CD4-positive, alpha-beta T cell (primary cell): ENCODE measurements around the gene TTC9B. TPM values are rescaled to one million over a fixed set of nuclear protein-coding genes. Genes with fewer than 3 reads are reported as not detected.
"Not testable (repeated sequence)": the region's sequence is repeated elsewhere in the genome, so short reads cannot be mapped to it uniquely, and the experiment has no call there.

Experiments
- ATAC-seq: fragments of 200-7000 bp; cut with Tn5 transposase; one replicate; pipeline ENCODE4 v1.10.0; 2022; ENCODE audit warnings: mild to moderate bottlenecking; ENCODE audit not compliant: poor library complexity
- CTCF ChIA-PET: fragments of 350-600 bp; sonication (Branson Sonifier 250); formaldehyde crosslinking; loops from one replicate; lab custom pipeline; 2021; ENCODE audit warnings: antibody characterized with exemption, inconsistent platforms; lab: Charles Lee
- POLR2A ChIA-PET: fragments of 350-600 bp; sonication (Branson Sonifier 250); formaldehyde crosslinking; loops from one replicate; lab custom pipeline; 2021; ENCODE audit warnings: antibody characterized with exemption, inconsistent platforms; lab: Charles Lee
- DNase-seq, 14 experiments: peaks; one replicate each; pipeline ENCODE4 v3.0.0-alpha.2; 2013 to 2020; ENCODE audit warnings: mixed read lengths in 2 of 14
- H3K27ac ChIP-seq, 2 donors: one replicate each; pipeline versions ENCODE4 v1.5.1 to v1.7.0; 2013; ENCODE audit warnings: low read length in 2 of 2, low read depth in 1 of 2, mild to moderate bottlenecking in 1 of 2
- H3K27me3 ChIP-seq, 2 experiments: 1 replicate in 1 of 2; 2 replicates in 1 of 2; pipeline versions ENCODE4 v1.6.1 to v1.7.0; 2013; ENCODE audit warnings: low read length in 2 of 2, control low read depth in 1 of 2, mild to moderate bottlenecking in 1 of 2, moderate library complexity in 1 of 2; ENCODE audit not compliant: insufficient read depth in 2 of 2, control insufficient read depth in 1 of 2
- H3K36me3 ChIP-seq: one replicate; pipeline ENCODE4 v1.6.1; 2013; ENCODE audit warnings: low read length, control low read depth; ENCODE audit not compliant: insufficient read depth
- H3K4me1 ChIP-seq: one replicate; pipeline ENCODE4 v1.6.1; 2013; ENCODE audit warnings: low read length, control low read depth; ENCODE audit not compliant: insufficient read depth
- H3K4me3 ChIP-seq: one replicate; pipeline ENCODE4 v1.5.1; 2013; ENCODE audit warnings: mild to moderate bottlenecking, low read length, moderate library complexity
- H3K9me3 ChIP-seq, 2 experiments: 1 replicate in 1 of 2; 2 replicates in 1 of 2; pipeline versions ENCODE4 v1.6.1 to v1.7.0; 2013; ENCODE audit warnings: low read length in 2 of 2, mild to moderate bottlenecking in 2 of 2, control low read depth in 1 of 2, moderate library complexity in 1 of 2; ENCODE audit not compliant: control insufficient read depth in 1 of 2, insufficient read depth in 1 of 2
- H3K27ac Mint-ChIP-seq: one replicate; pipeline ENCODE4 v1.8.0; 2020; ENCODE audit warnings: mixed read lengths
- H3K27me3 Mint-ChIP-seq: one replicate; pipeline ENCODE4 v1.8.0; 2021; ENCODE audit warnings: mixed read lengths
- H3K36me3 Mint-ChIP-seq: one replicate; pipeline ENCODE4 v1.8.0; 2021; ENCODE audit warnings: low read depth, mixed read lengths
- H3K4me1 Mint-ChIP-seq: one replicate; pipeline ENCODE4 v1.8.0; 2021; ENCODE audit warnings: low read depth, mixed read lengths
- H3K4me3 Mint-ChIP-seq: one replicate; pipeline ENCODE4 v1.8.0; 2020; ENCODE audit warnings: mild to moderate bottlenecking, mixed read lengths
- H3K9me3 Mint-ChIP-seq: one replicate; pipeline ENCODE4 v1.8.0; 2020; ENCODE audit warnings: mixed read lengths
- CTCF ChIP-seq: fragments of 200-600 bp; IDR thresholded peaks from one replicate; pipeline ENCODE4 v1.8.0; 2022; ENCODE audit warnings: antibody characterized with exemption, mild to moderate bottlenecking
- intact Hi-C, 2 experiments: fragments of 100-400 bp; cut with DNase I in 1 of 2; cut with micrococcal nuclease in 1 of 2; formaldehyde crosslinking; loops; one replicate each; pipeline versions ENCODE4 v1.15.1 to v1.9.0; 2023 to 2025; cut with DNase I, micrococcal nuclease
- total RNA-seq, 174 experiments: library from RNA in 2 of 174; stranded (reverse) in 2 of 174; gene quantifications; one replicate each; pipeline ENCODE4 v1.2.3 and lab custom pipeline; 2021 to 2026

The TTC9B gene
- total RNA-seq, 2 experiments from 2014 or later, result not detected

GRCh38 chr19:40219721-40220276 lies 1.6 kb upstream of the TTC9B start:
- Mint-ChIP-seq H3K36me3 (no peaks in the 10 kb centered on the region), H3K9me3 (no peaks in the 10 kb centered on the region), H3K27me3 (peaks cover 62% of the 10 kb centered on the region), H3K4me1 (peaks cover 6% of the 10 kb centered on the region), H3K4me3 (no peak overlapping the region), H3K27ac (no peak overlapping the region)
- DNase-seq (no peak), ATAC-seq (no peak)
- H3K9me3 ChIP-seq, result peaks cover 0 to 23% of the 10 kb centered on the region in 2 experiments
- peaks cover 30% of the 10 kb centered on the region for H3K4me1 ChIP-seq
- H3K27me3 ChIP-seq, result peaks cover 49 to 54% of the 10 kb centered on the region in 2 experiments
- CTCF ChIA-PET, result no interaction called here
- intact Hi-C loops, result loop anchor here in 1 of 2 experiments (2.0 to 10.0 kb wide), 2 partner anchors 325 to 427 kb away; no protein-coding TSS in a partner anchor
- POLR2A ChIA-PET, result interaction anchor here (0.7 kb wide), 1 partner anchor 81 kb away, joined by 4 read pairs; no protein-coding TSS in a partner anchor
- no peak for TF ChIP-seq CTCF
- H3K36me3 ChIP-seq, result no peaks in the 10 kb centered on the region
- H3K27ac ChIP-seq, result no peak overlapping the region
- H3K4me3 ChIP-seq, result no peak overlapping the region

GRCh38 chr19:40219029-40219428 lies 845 bp upstream of the TTC9B start:
- intact Hi-C loops, result not testable (repeated sequence)

GRCh38 chr19:40217027-40217810 lies 965 bp downstream of the TTC9B start:
- POLR2A ChIA-PET, result no interaction called here
- no peak overlapping the region for H3K4me3 Mint-ChIP-seq

More at GRCh38 chr19:40219029-40219428, 845 bp upstream of the TTC9B start:
- H3K27ac ChIP-seq, H3K36me3 ChIP-seq, CTCF ChIA-PET, H3K9me3 Mint-ChIP-seq, ATAC-seq, H3K27ac Mint-ChIP-seq, H3K4me3 Mint-ChIP-seq, H3K36me3 Mint-ChIP-seq, H3K4me3 ChIP-seq, H3K4me1 Mint-ChIP-seq, DNase-seq: not testable (repeated sequence)
- POLR2A ChIA-PET, result interaction anchor here (0.7 kb wide), 1 partner anchor 1230 kb away, joined by 3 read pairs; no protein-coding TSS in a partner anchor
- peaks cover 30% of the 10 kb centered on the region for H3K4me1 ChIP-seq
- peaks cover 0 to 16% of the 10 kb centered on the region in 2 experiments for H3K9me3 ChIP-seq
- H3K27me3 Mint-ChIP-seq, result peaks cover 58% of the 10 kb centered on the region
- peaks cover 41 to 46% of the 10 kb centered on the region in 2 experiments for H3K27me3 ChIP-seq

More at GRCh38 chr19:40217027-40217810, 965 bp downstream of the TTC9B start:
- no peak for TF ChIP-seq CTCF
- Histone ChIP-seq H3K4me1 (peaks cover 14% of the 10 kb centered on the region), H3K4me3 (no peak overlapping the region), H3K9me3 (peaks cover 0 to 12% of the 10 kb centered on the region in 2 experiments), H3K27ac (no peak overlapping the region), H3K27me3 (peaks cover 33 to 38% of the 10 kb centered on the region in 2 experiments), H3K36me3 (no peaks in the 10 kb centered on the region)
- peaks cover 52% of the 10 kb centered on the region for H3K27me3 Mint-ChIP-seq
- H3K9me3 Mint-ChIP-seq, result no peaks in the 10 kb centered on the region
- ATAC-seq (no peak), DNase-seq (no peak)
- intact Hi-C loops, result no loop called here
- no peaks in the 10 kb centered on the region for H3K36me3 Mint-ChIP-seq
- CTCF ChIA-PET, result interaction anchor here (0.5 kb wide), 1 partner anchor 1583 kb away, joined by 3 read pairs; no protein-coding TSS in a partner anchor
- peaks cover 5% of the 10 kb centered on the region for H3K4me1 Mint-ChIP-seq
- no peak overlapping the region for H3K27ac Mint-ChIP-seq
